ENCODE measurements around the gene SELENOO. TPM values are rescaled to one million over a fixed set of nuclear protein-coding genes. Genes with fewer than 3 reads are reported as not detected.
"Not testable (repeated sequence)": the region's sequence is repeated elsewhere in the genome, so short reads cannot be mapped to it uniquely, and the experiment has no call there.

Gene SELENOO
- total and polyA plus RNA-seq, 4 donors = 15.6 to 30.3 (median 24.1) TPM

- H3K9ac ChIP-seq (ENCODE audit: insufficient read depth in 1 of 2, low read length in 2 of 2) = no peak overlapping the region
- no peak for ATAC-seq (ENCODE audit: insufficient read depth, low FRiP score)
- H3K9me3 ChIP-seq (ENCODE audit: control insufficient read depth in 4 of 4, insufficient read depth in 3 of 4, low read length in 3 of 4) = no peaks in the 10 kb centered on the region
- DNase-seq = no peak
- no peak overlapping the region for H3K4me3 ChIP-seq
- peaks cover 0 to 15% (median 5%) of the 10 kb centered on the region in 3 donors for H3K27me3 ChIP-seq (ENCODE audit: control insufficient read depth in 3 of 3, insufficient read depth in 3 of 3, low read length in 2 of 3)
- peaks cover 0 to under 1% (median 0%) of the 10 kb centered on the region in 5 donors for H3K4me1 ChIP-seq (ENCODE audit: control insufficient read depth in 5 of 5, insufficient read depth in 5 of 5, low read length in 5 of 5)
- WGBS, 2 donors = 96% methylated on average over 28 of the region's 28 CpGs
- no peak overlapping the region for H3K27ac ChIP-seq (ENCODE audit: low read depth in 1 of 2, low read length in 1 of 2)
- TF ChIP-seq CTCF (IDR thresholded peaks at IDR 0.05; ENCODE audit: control extremely low read depth, extremely low read depth) = no peak
- no peaks in the 10 kb centered on the region for H3K36me3 ChIP-seq (ENCODE audit: control insufficient read depth in 4 of 4, insufficient read depth in 4 of 4, low read length in 4 of 4)
Observed at GRCh38 chr22:50165436-50166123, 35.2 kb upstream of the SELENOO start.

- H3K27me3 ChIP-seq (ENCODE audit: control insufficient read depth in 3 of 3, insufficient read depth in 3 of 3, low read length in 2 of 3) = peaks cover 0 to 15% (median 5%) of the 10 kb centered on the region in 3 donors
- H3K4me3 ChIP-seq = no peak overlapping the region
- ATAC-seq (ENCODE audit: insufficient read depth, low FRiP score) (no peak), DNase-seq (no peak)
- H3K9ac ChIP-seq (ENCODE audit: insufficient read depth in 1 of 2, low read length in 2 of 2) = no peak overlapping the region
- 61 to 78% methylated on average over 11 of the region's 11 CpGs for WGBS, 2 donors
- peaks cover 0 to 5% (median 0%) of the 10 kb centered on the region in 5 donors for H3K4me1 ChIP-seq (ENCODE audit: control insufficient read depth in 5 of 5, insufficient read depth in 5 of 5, low read length in 5 of 5)
- no peak for TF ChIP-seq CTCF (IDR thresholded peaks at IDR 0.05; ENCODE audit: control extremely low read depth, extremely low read depth)
- H3K27ac ChIP-seq (ENCODE audit: low read depth in 1 of 2, low read length in 1 of 2) = no peak overlapping the region
- H3K36me3 ChIP-seq (ENCODE audit: control insufficient read depth in 4 of 4, insufficient read depth in 4 of 4, low read length in 4 of 4) = no peaks in the 10 kb centered on the region
- no peaks in the 10 kb centered on the region for H3K9me3 ChIP-seq (ENCODE audit: control insufficient read depth in 4 of 4, insufficient read depth in 3 of 4, low read length in 3 of 4)
Observed at GRCh38 chr22:50167689-50168489, 32.9 kb upstream of the SELENOO start.

GRCh38 chr22:50168490-50169180, 32.2 kb upstream of the SELENOO start:
- WGBS, 2 donors = 76 to 92% methylated on average over 5 of the region's 5 CpGs
- H3K4me1 ChIP-seq (ENCODE audit: control insufficient read depth in 5 of 5, insufficient read depth in 5 of 5, low read length in 5 of 5); DNase-seq; H3K9me3 ChIP-seq (ENCODE audit: control insufficient read depth in 4 of 4, insufficient read depth in 3 of 4, low read length in 3 of 4); H3K36me3 ChIP-seq (ENCODE audit: control insufficient read depth in 4 of 4, insufficient read depth in 4 of 4, low read length in 4 of 4); H3K4me3 ChIP-seq; H3K9ac ChIP-seq (ENCODE audit: insufficient read depth in 1 of 2, low read length in 2 of 2); H3K27ac ChIP-seq (ENCODE audit: low read depth in 1 of 2, low read length in 1 of 2); ATAC-seq (ENCODE audit: insufficient read depth, low FRiP score): not testable (repeated sequence)
- peaks cover 0 to 15% (median 5%) of the 10 kb centered on the region in 3 donors for H3K27me3 ChIP-seq (ENCODE audit: control insufficient read depth in 3 of 3, insufficient read depth in 3 of 3, low read length in 2 of 3)

All from lung (tissue), 12 donors.